GM12891 (cell line): ENCODE measurements around the gene CCDC24.

Source experiments
- DNase-seq: peaks from one replicate; pipeline ENCODE4 v3.0.0; 2011; ENCODE audit warnings: low spot score; ENCODE audit not compliant: insufficient read length
- FAIRE-seq: peaks from 2 replicates; lab custom pipeline; 2011; peaks lifted over from hg19 to GRCh38; lab: Jason Lieb, UNC
- PAX5 ChIP-seq: IDR thresholded peaks from 2 replicates; pipeline ENCODE4 v1.6.1; 2011; ENCODE audit warnings: low read length, moderate library complexity, mild to moderate bottlenecking; ENCODE audit not compliant: insufficient read depth, severe bottlenecking
- POLR2A ChIP-seq: IDR thresholded peaks from 2 replicates; pipeline ENCODE4 v1.6.1; 2011; ENCODE audit warnings: low read depth, low read length, control low read depth
- POLR2AphosphoS5 ChIP-seq: IDR thresholded peaks from 2 replicates; pipeline ENCODE4 v1.6.1; 2011; ENCODE audit warnings: low read depth, low read length, control low read depth
- POU2F2 ChIP-seq: IDR thresholded peaks from 2 replicates; pipeline ENCODE4 v1.6.1; 2011; ENCODE audit warnings: low read depth, mild to moderate bottlenecking, control low read depth, low read length, moderate library complexity
- SPI1 ChIP-seq: IDR thresholded peaks from 2 replicates; pipeline ENCODE4 v1.6.1; 2011; ENCODE audit warnings: low read depth, low read length, control low read depth
- TAF1 ChIP-seq: IDR thresholded peaks from 2 replicates; pipeline ENCODE4 v1.6.1; 2011; ENCODE audit warnings: low read depth, low read length, control low read depth

The CCDC24 gene

DNA sequence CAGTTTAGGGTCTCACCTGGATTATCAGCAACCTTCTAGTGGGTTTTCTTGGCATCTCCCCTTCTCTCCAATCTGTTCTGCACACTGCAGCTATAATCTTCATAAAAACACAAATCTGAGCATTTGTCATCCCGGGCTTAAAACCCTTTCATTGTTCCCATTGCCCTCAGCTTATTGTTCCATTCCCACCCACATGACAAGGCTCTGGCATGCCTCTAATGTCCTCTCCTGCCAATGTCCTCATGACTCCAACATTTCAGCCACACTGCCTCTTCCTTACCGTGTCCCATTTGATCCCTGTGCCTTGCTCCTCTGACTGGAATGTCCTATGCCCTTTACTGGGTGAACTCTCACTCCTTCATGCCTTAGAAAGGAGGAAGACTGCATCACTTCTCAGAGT is 29.1 kb upstream of the CCDC24 start:
- FAIRE-seq, result no peak
- no peak for TF ChIP-seq PAX5
- no peak for TF ChIP-seq TAF1
- no peak for TF ChIP-seq POU2F2
- no peak for TF ChIP-seq POLR2AphosphoS5
- TF ChIP-seq POLR2A, result no peak
- no peak for TF ChIP-seq SPI1
- no peak for DNase-seq

DNA sequence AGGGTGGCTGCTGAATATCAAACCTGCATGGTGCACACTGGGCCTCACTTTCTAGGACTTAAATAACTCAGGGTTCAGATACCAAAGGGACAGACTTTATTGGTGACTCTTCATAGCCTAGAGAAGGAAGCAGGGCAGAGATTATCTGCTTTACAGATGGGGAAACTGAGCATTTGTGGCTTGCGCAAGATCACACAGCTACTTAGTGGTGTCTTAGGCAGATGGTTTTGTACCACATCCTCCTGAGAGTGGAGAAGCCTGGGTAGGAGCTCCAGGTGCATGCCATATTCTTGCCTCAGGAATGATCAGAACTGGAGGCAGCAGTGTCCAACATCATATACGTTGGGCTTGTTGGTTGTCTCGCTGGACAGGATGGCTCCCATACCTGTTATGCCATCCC is 28.4 kb upstream of the CCDC24 start:
- DNase-seq (no peak), FAIRE-seq (no peak)
- no peak for TF ChIP-seq POLR2AphosphoS5
- no peak for TF ChIP-seq PAX5
- no peak for TF ChIP-seq POLR2A
- TF ChIP-seq TAF1, result no peak
- no peak for TF ChIP-seq SPI1
- no peak for TF ChIP-seq POU2F2

GRCh38 chr1:43963890-43964289 is 27.5 kb upstream of the CCDC24 start:
- FAIRE-seq (no peak), DNase-seq (no peak)
- TF ChIP-seq PAX5 (no peak), SPI1 (no peak), TAF1 (no peak), POLR2A (no peak), POU2F2 (no peak), POLR2AphosphoS5 (no peak)

DNA sequence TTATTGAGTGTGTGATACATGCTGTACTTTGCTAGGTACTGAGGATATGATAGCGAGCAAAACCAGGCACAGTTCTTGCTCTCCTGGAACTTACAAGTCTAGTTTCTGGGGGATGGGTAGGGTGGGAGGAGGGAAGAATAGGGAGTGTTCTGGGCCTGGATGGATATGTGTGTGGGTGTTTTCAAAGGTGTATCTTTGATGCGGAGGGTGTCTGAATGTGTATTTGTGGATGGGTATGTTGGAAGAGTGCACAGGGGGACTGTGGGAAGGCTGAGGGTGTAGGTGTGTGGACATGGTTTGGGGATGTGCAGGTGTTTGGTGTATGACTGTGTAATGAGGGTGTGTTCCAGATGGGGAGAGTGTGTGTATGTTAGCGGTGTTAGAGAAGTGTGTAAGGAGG is 26.1 kb upstream of the CCDC24 start:
- DNase-seq, result no peak
- FAIRE-seq, result no peak
- TF ChIP-seq SPI1 (no peak), TAF1 (no peak), POLR2A (no peak), POLR2AphosphoS5 (no peak), PAX5 (no peak), POU2F2 (no peak)

GRCh38 chr1:43968348-43968948 is 23.0 kb upstream of the CCDC24 start:
- no peak for DNase-seq
- no peak for FAIRE-seq

DNA sequence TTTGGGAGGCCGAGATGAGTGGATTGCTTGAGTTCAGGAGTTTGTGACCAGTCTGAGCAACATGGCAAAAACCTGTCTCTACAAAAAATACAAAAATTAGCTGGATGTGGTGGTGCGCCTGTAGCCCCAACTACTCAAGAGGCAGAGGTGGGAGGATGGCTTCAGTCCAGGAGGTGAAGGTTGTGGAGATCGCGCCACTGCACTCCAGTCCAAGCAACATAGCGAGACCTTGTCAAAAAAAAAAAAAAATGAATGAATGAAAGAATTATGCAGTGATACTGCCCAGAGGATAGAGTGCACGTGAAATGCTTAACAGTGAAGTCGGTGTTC is 22.0 kb upstream of the CCDC24 start:
- FAIRE-seq (no peak), DNase-seq (no peak)
- TF ChIP-seq PAX5 (no peak), POLR2AphosphoS5 (no peak), TAF1 (no peak), POLR2A (no peak), SPI1 (no peak), POU2F2 (no peak)

More at GRCh38 chr1:43968348-43968948, 23.0 kb upstream of the CCDC24 start:
- TF ChIP-seq POLR2AphosphoS5 (no peak), POLR2A (no peak), PAX5 (no peak), SPI1 (no peak), TAF1 (no peak), POU2F2 (no peak)

GRCh38 chr1:43969746-43970466 is 21.5 kb upstream of the CCDC24 start, which contains the start of gene DPH2:
TSS of gene DPH2 (plus strand) at chr1:43970010. CDS start at chr1:43970176, 166 bp downstream.
- FAIRE-seq, result peak; percentile 97
- TF ChIP-seq POU2F2 (no peak), TAF1 (peak; percentile 53; the same call in 1 of the 2 replicates), POLR2AphosphoS5 (peak; percentile 62; the same call in 1 of the 2 replicates), POLR2A (peak; percentile 64)
- peak; percentile 99 for DNase-seq

GRCh38 chr1:43970502-43970901 is 20.9 kb upstream of the CCDC24 start:
- no peak for DNase-seq
- peak; percentile 63 for FAIRE-seq
- TF ChIP-seq TAF1, result no peak

GRCh38 chr1:43970911-43971310 is 20.5 kb upstream of the CCDC24 start:
- FAIRE-seq, result no peak
- TF ChIP-seq POLR2A, result no peak
- TF ChIP-seq SPI1, result no peak
- TF ChIP-seq POU2F2, result no peak
- no peak for TF ChIP-seq PAX5

DNA sequence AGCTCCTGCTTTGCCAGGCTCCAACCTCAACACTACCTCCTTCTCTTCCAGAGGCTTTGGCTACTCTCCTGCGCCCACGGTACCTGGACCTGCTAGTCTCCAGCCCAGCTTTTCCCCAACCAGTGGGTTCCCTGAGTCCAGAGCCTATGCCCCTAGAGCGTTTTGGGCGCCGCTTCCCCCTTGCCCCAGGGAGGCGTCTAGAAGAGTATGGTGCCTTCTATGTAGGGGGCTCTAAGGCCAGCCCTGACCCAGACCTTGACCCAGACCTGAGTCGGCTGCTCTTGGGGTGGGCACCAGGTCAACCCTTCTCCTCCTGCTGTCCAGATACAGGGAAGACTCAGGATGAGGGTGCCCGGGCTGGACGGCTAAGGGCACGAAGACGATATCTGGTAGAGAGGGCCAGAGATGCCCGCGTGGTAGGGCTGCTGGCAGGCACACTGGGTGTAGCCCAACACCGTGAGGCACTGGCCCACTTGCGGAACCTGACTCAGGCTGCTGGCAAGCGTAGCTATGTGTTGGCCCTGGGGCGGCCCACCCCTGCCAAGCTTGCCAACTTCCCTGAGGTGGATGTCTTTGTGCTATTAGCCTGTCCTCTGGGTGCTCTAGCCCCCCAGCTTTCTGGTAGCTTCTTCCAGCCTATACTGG is 19.9 kb upstream of the CCDC24 start:
- TF ChIP-seq SPI1, result no peak
- TF ChIP-seq POU2F2, result no peak
- no peak for TF ChIP-seq PAX5
- TF ChIP-seq POLR2A, result no peak
- no peak for TF ChIP-seq POLR2AphosphoS5
- no peak for TF ChIP-seq TAF1
- DNase-seq, result no peak
- no peak for FAIRE-seq

More at GRCh38 chr1:43970911-43971310, 20.5 kb upstream of the CCDC24 start:
- DNase-seq, result no peak
